ENCODE results near the gene TGM4. TPM values are rescaled to one million over a fixed set of nuclear protein-coding genes. Genes with fewer than 3 reads are reported as not detected.

The TGM4 gene
- total RNA-seq, 4 donors from 2014 or later, result not detected

DNA sequence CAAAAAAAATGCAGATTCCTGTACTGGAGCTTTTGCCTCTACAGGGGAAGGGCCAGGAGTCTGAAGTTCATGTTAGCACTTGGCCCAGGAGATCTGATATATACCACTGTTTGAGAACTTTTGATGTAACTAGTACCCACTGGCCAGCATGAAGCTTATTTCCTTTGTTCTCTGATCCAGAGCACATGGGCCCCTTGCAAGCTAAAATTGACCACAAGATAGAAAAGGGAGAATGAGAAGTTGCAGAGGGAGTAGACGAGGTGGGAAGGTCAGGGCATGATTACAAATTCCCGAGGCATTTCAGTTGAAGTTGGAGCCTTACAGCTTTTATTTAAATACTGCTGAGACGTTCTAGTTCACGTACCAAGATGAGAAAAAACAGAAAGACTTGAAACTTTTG, 28.2 kb downstream of the TGM4 start:
- Histone ChIP-seq H3K27ac (no peak overlapping the region), H3K4me3 (no peak overlapping the region), H3K27me3 (no peaks in the 10 kb centered on the region), H3K9me3 (no peaks in the 10 kb centered on the region), H3K36me3 (no peaks in the 10 kb centered on the region), H3K4me1 (no peaks in the 10 kb centered on the region)
- no peak for DNase-seq
- TF ChIP-seq POLR2A (IDR thresholded peaks at IDR 0.05), result no peak
- TF ChIP-seq, protein P1, sequence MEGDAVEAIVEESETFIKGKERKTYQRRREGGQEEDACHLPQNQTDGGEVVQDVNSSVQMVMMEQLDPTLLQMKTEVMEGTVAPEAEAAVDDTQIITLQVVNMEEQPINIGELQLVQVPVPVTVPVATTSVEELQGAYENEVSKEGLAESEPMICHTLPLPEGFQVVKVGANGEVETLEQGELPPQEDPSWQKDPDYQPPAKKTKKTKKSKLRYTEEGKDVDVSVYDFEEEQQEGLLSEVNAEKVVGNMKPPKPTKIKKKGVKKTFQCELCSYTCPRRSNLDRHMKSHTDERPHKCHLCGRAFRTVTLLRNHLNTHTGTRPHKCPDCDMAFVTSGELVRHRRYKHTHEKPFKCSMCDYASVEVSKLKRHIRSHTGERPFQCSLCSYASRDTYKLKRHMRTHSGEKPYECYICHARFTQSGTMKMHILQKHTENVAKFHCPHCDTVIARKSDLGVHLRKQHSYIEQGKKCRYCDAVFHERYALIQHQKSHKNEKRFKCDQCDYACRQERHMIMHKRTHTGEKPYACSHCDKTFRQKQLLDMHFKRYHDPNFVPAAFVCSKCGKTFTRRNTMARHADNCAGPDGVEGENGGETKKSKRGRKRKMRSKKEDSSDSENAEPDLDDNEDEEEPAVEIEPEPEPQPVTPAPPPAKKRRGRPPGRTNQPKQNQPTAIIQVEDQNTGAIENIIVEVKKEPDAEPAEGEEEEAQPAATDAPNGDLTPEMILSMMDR (IDR thresholded peaks at IDR 0.05), result no peak

DNA sequence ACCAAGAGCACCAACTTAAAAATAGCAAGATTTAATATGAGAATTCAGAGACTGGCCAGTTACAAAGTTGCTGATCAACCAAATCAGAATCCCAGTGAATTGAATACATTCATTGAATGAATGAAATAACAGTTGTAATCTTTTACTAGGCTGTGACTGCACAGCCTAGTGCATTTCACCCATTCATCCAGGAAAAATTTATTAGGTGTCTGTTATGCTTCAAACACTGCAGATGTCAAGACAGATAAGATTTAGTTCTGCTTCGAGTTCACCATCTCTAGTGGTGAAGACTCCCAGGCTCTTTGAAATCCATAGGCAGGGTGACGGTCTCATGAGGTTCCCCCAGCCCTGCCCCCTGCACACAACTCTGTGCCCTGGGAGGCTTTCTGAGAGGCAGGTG, 28.9 kb downstream of the TGM4 start:
- no peak for TF ChIP-seq POLR2A (IDR thresholded peaks at IDR 0.05)
- TF ChIP-seq, protein P1 (IDR thresholded peaks at IDR 0.05), result no peak
- Histone ChIP-seq H3K4me3 (no peak overlapping the region), H3K9me3 (no peaks in the 10 kb centered on the region), H3K27ac (no peak overlapping the region), H3K27me3 (no peaks in the 10 kb centered on the region), H3K36me3 (no peaks in the 10 kb centered on the region), H3K4me1 (no peaks in the 10 kb centered on the region)
- DNase-seq, result no peak

DNA sequence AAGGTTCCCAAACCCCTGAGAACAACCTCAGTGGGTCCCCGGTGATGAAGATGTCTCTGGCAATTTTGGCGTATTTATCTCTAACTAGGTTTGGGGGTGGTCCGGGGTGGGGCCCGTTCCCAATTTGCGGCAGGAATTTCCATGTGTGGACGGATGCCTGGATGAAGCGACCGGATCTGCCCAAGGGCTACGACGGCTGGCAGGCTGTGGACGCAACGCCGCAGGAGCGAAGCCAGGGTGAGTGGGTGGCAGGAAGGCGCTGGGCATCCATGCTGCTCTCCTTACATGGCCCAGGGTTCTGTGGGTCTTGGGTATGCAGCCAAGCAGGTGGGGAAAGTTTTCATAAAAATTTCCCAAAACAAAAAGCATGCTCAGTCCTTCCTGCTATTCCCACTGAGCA, 29.3 kb downstream of the TGM4 start:
- Histone ChIP-seq H3K4me3 (no peak overlapping the region), H3K4me1 (no peaks in the 10 kb centered on the region), H3K27ac (no peak overlapping the region), H3K9me3 (no peaks in the 10 kb centered on the region), H3K36me3 (no peaks in the 10 kb centered on the region), H3K27me3 (no peaks in the 10 kb centered on the region)
- peak in 1 of 3 donors; percentile 29 for DNase-seq
- TF ChIP-seq, protein P1 (IDR thresholded peaks at IDR 0.05), result no peak
- no peak for TF ChIP-seq POLR2A (IDR thresholded peaks at IDR 0.05)

DNA sequence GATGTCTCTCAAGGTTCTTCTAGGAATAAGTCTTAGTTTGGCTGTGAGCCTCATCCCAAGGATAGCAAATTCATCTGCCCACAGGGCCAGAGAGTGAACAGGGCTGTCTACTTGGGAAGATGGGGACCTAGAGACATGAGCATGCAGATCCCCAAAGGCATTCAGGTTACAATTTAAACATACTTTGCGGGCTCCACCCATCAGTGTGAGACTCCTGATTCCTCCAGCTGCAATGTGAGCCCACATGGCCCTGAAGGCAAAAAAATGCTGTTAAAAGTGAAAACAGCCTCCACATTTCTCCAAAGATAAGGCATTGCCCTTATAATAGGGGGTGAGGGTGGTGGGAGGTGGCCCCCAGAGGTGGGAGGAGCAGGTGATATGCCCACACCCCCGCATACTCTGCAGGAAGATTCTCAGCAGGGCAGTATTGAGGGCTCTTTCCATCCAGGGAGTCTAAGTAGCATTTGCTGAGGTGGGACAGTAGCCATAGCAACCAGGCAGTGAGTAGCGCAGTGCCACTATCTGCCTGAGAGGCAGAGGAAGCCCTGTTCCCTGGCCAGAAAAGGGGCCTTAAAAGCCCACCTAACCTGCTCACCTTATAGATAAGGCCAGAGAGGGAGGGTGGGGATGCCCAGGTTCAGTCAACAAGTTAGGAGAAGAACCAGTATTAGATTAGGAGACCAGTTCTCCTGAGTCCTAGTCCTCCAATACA, 31.2 kb downstream of the TGM4 start:
- peak in 1 of 3 donors; percentile 8 for DNase-seq

DNA sequence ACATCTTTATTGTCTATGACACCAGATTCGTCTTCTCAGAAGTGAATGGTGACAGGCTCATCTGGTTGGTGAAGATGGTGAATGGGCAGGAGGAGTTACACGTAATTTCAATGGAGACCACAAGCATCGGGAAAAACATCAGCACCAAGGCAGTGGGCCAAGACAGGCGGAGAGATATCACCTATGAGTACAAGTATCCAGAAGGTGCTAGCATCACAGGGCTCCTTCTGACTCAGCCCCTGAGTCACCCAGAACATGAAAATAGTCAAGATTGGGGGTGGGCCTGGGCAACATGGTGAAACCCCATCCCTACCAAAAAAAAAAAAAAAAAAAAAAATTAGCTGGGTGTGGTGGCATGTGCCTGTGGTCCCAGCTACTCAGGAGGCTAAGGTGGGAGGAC, 32.6 kb downstream of the TGM4 start:
- DNase-seq, result peak in 1 of 3 donors; percentile 13
- Histone ChIP-seq H3K36me3 (no peaks in the 10 kb centered on the region), H3K4me3 (no peak overlapping the region), H3K27me3 (no peaks in the 10 kb centered on the region), H3K27ac (no peak overlapping the region), H3K4me1 (no peaks in the 10 kb centered on the region), H3K9me3 (no peaks in the 10 kb centered on the region)
- TF ChIP-seq POLR2A (IDR thresholded peaks at IDR 0.05), result no peak
- TF ChIP-seq, protein P1 (IDR thresholded peaks at IDR 0.05), result no peak

More for the DNA sequence above, 31.2 kb downstream of the TGM4 start:
- no peaks in the 10 kb centered on the region for H3K27me3 ChIP-seq
- H3K9me3 ChIP-seq, result no peaks in the 10 kb centered on the region
- no peaks in the 10 kb centered on the region for H3K36me3 ChIP-seq
- H3K27ac ChIP-seq, result no peak overlapping the region
- TF ChIP-seq POLR2A (IDR thresholded peaks at IDR 0.05), result no peak
- TF ChIP-seq, protein P1 (IDR thresholded peaks at IDR 0.05), result no peak
- H3K4me3 ChIP-seq, result no peak overlapping the region
- no peaks in the 10 kb centered on the region for H3K4me1 ChIP-seq

Data from Peyer's patch (tissue), 4 donors.